ENCODE results near the gene LCTL.

- TF ChIP-seq CTCF (IDR thresholded peaks at IDR 0.05) (no peak), POLR2AphosphoS5 (IDR thresholded peaks at IDR 0.05; ENCODE audit: low read depth, low read length) (no peak)
Observed at GRCh38 chr15:66570327-66570726, 4.5 kb upstream of the LCTL start.
